Measurements from ENCODE around the gene HADH. TPM values are rescaled to one million over a fixed set of nuclear protein-coding genes. Genes with fewer than 3 reads are reported as not detected.
"Not testable (repeated sequence)": the region's sequence is repeated elsewhere in the genome, so short reads cannot be mapped to it uniquely, and the experiment has no call there.

The HADH gene
- total RNA-seq, 1 experiment from 2014 or later = 37.8 TPM

GRCh38 chr4:108050166-108051111, 60.8 kb downstream of the HADH start:
- peaks cover 16% of the 10 kb centered on the region; the same call in 1 of the 2 replicates for H3K36me3 ChIP-seq
- H3K27ac ChIP-seq; H3K9me3 ChIP-seq (replicated peaks): not testable (repeated sequence)

GRCh38 chr4:108051343-108051742, 61.7 kb downstream of the HADH start:
- Histone ChIP-seq H3K36me3 (peaks cover 16% of the 10 kb centered on the region; the same call in 1 of the 2 replicates), H3K9me3 (replicated peaks) (no peaks in the 10 kb centered on the region), H3K4me1 (no peaks in the 10 kb centered on the region), H3K27ac (no peak overlapping the region), H3K27me3 (no peaks in the 10 kb centered on the region), H3K4me3 (no peak overlapping the region)
- no peak for DNase-seq

More at GRCh38 chr4:108050166-108051111, 60.8 kb downstream of the HADH start:
- H3K27me3 ChIP-seq, DNase-seq, H3K4me1 ChIP-seq, H3K4me3 ChIP-seq: not testable (repeated sequence)

GRCh38 chr4:108052558-108053120, 63.0 kb downstream of the HADH start:
- H3K36me3 ChIP-seq = peaks cover 3% of the 10 kb centered on the region; the same call in 1 of the 2 replicates

GRCh38 chr4:108053251-108053711, 63.6 kb downstream of the HADH start:
- DNase-seq = no peak
- Histone ChIP-seq H3K27ac (no peak overlapping the region), H3K36me3 (peaks cover 3% of the 10 kb centered on the region; the same call in 1 of the 2 replicates), H3K9me3 (replicated peaks) (no peaks in the 10 kb centered on the region), H3K4me3 (no peak overlapping the region), H3K27me3 (no peaks in the 10 kb centered on the region), H3K4me1 (no peaks in the 10 kb centered on the region)

More at GRCh38 chr4:108052558-108053120, 63.0 kb downstream of the HADH start:
- DNase-seq = no peak
- Histone ChIP-seq H3K4me3 (no peak overlapping the region), H3K27me3 (no peaks in the 10 kb centered on the region), H3K27ac (no peak overlapping the region), H3K9me3 (replicated peaks) (no peaks in the 10 kb centered on the region), H3K4me1 (no peaks in the 10 kb centered on the region)

DNA sequence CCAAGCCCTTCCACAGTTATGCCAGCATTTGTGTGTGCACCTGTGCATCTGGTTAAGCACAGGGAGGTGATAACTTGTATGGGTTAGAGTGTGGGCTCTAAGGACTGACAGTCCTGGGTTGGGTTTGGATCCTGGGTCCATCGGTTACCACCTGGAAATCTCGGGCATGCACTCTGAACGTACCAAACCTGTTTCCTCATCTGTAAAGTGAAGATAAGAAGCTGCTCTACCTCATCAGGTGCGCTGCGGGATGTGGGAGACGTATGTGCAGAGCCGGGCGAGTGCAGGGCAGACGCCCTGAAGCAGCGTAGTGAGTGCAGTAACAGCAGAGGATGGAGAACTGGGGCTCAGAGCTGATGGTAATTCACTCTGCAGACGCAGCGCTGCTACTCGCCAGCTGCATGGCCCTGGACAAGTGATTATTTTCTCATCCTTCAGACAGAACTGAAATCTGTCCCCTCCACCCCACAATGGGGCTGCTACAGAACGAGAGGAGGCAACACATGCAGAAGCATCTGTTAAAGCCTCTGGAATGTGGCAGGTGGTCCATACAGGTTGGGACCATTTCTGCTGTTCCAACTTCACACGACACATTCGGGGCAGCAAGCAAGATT, 64.4 kb downstream of the HADH start:
- H3K4me1 ChIP-seq = peaks cover 3% of the 10 kb centered on the region; the same call in 1 of the 2 replicates
- no peak overlapping the region for H3K27ac ChIP-seq
- no peaks in the 10 kb centered on the region for H3K9me3 ChIP-seq (replicated peaks)
- DNase-seq = no peak
- peaks cover 3% of the 10 kb centered on the region; the same call in 1 of the 2 replicates for H3K36me3 ChIP-seq
- H3K4me3 ChIP-seq = no peak overlapping the region
- H3K27me3 ChIP-seq = no peaks in the 10 kb centered on the region

GRCh38 chr4:108055787-108056186, 66.1 kb downstream of the HADH start:
- DNase-seq = no peak
- no peak overlapping the region for H3K27ac ChIP-seq
- no peaks in the 10 kb centered on the region for H3K27me3 ChIP-seq
- no peaks in the 10 kb centered on the region for H3K9me3 ChIP-seq (replicated peaks)
- no peak overlapping the region for H3K4me3 ChIP-seq
- peaks cover 3% of the 10 kb centered on the region; the same call in 1 of the 2 replicates for H3K4me1 ChIP-seq
- peaks cover 9% of the 10 kb centered on the region; the same call in 1 of the 2 replicates for H3K36me3 ChIP-seq

DNA sequence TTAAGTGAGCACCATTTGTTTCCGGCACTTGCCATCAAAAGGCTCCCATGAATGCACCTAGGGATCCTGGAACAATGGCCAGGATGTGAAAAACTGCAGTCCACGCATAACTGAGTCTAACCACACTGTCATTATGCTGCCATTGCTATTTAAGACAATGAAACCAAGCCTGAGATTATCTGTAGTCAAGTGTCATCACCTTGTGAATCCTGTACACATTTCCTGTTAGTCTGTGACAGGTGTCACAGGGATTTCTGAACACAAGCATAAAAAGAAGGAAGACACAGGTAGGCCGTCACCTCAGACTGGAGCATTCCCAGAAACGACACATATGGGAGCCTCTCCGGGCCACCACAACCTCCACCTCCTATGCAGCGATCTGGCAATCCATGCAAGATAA, 66.7 kb downstream of the HADH start:
- Histone ChIP-seq H3K9me3 (replicated peaks) (no peaks in the 10 kb centered on the region), H3K36me3 (peaks cover 13% of the 10 kb centered on the region; the same call in 1 of the 2 replicates), H3K4me1 (peaks cover 3% of the 10 kb centered on the region; the same call in 1 of the 2 replicates), H3K4me3 (no peak overlapping the region), H3K27me3 (no peaks in the 10 kb centered on the region), H3K27ac (no peak overlapping the region)
- DNase-seq = no peak

- no peaks in the 10 kb centered on the region for H3K9me3 ChIP-seq (replicated peaks)
- no peaks in the 10 kb centered on the region for H3K27me3 ChIP-seq
- H3K36me3 ChIP-seq = peaks cover 17% of the 10 kb centered on the region
- no peak overlapping the region for H3K27ac ChIP-seq
- H3K4me1 ChIP-seq = peaks cover 3% of the 10 kb centered on the region; the same call in 1 of the 2 replicates
- H3K4me3 ChIP-seq = no peak overlapping the region
- DNase-seq = peak; percentile 32 to 62
These were observed 69.2 kb downstream of the HADH start for GRCh38 chr4:108058685-108059440.

- H3K36me3 ChIP-seq = peaks cover 17% of the 10 kb centered on the region
- H3K9me3 ChIP-seq (replicated peaks) = no peaks in the 10 kb centered on the region
- H3K4me1 ChIP-seq = peaks cover 3% of the 10 kb centered on the region; the same call in 1 of the 2 replicates
- H3K27me3 ChIP-seq = no peaks in the 10 kb centered on the region
- H3K27ac ChIP-seq = no peak overlapping the region
- DNase-seq = peak; percentile 14 to 31
- H3K4me3 ChIP-seq = no peak overlapping the region
These were observed 70.5 kb downstream of the HADH start for GRCh38 chr4:108060164-108060563.

DNA sequence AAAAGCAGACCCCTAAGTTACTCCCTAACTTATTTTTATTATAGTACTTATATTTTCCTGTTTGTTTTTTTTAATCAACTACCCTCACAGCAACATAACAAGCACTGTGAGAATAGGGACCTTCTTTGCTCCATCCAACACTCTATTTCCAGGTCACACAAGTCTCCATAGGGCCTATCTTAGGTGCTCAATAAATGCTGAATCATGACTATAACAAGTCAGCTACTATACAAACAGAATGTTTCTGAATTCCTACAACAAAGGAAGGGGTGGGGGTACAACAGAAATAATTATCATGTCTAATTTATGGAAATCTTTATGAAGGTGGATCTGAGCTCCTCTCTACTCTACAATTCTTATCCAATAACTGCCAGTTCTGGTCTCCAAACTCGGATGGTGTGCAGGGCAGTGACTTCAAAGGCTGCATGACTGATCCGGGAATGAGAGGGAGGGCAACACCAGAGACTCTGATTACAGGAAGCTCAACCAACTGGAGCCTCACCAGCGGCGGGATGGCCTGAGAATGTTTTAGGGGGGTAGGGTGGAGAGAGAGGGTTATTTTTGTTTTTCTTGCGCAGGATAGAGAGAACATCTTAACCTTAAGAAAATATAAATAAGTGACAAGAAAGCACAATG, 71.1 kb downstream of the HADH start:
- Histone ChIP-seq H3K36me3 (peaks cover 17% of the 10 kb centered on the region), H3K4me3 (no peak overlapping the region), H3K27me3 (no peaks in the 10 kb centered on the region), H3K27ac (no peak overlapping the region), H3K9me3 (replicated peaks) (no peaks in the 10 kb centered on the region), H3K4me1 (peaks cover 3% of the 10 kb centered on the region; the same call in 1 of the 2 replicates)
- DNase-seq = no peak

DNA sequence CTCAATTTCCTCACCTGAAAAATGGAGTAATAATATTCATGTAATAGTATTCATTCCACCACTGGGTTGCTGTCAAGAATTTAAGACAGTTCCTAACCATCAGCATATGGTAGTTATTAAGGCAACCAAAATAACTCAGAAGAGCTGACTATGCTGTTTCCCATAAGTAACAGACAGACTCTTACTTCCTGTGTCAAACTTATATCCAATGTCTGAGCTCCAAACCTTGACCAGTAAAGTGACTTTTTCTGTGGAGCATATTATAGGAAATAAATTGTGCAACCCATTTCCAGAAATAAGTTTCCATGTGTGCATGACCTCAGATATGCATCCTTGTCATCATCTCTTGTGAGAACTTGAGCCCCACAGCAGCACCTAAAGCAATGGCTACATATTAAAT, 78.8 kb downstream of the HADH start:
- Histone ChIP-seq H3K4me3 (no peak overlapping the region), H3K9me3 (replicated peaks) (no peaks in the 10 kb centered on the region), H3K36me3 (peaks cover 2% of the 10 kb centered on the region), H3K4me1 (no peaks in the 10 kb centered on the region), H3K27ac (no peak overlapping the region), H3K27me3 (no peaks in the 10 kb centered on the region)
- no peak for DNase-seq

GRCh38 chr4:108070775-108071174, 81.1 kb downstream of the HADH start:
- H3K27ac ChIP-seq = no peak overlapping the region

GRCh38 chr4:108072300-108072699, 82.6 kb downstream of the HADH start:
- Histone ChIP-seq H3K4me3 (no peak overlapping the region), H3K9me3 (replicated peaks) (no peaks in the 10 kb centered on the region), H3K27me3 (no peaks in the 10 kb centered on the region), H3K4me1 (no peaks in the 10 kb centered on the region), H3K36me3 (peaks cover 5% of the 10 kb centered on the region), H3K27ac (no peak overlapping the region)
- no peak for DNase-seq

More at GRCh38 chr4:108070775-108071174, 81.1 kb downstream of the HADH start:
- H3K27me3 ChIP-seq = no peaks in the 10 kb centered on the region
- H3K4me3 ChIP-seq = no peak overlapping the region
- no peaks in the 10 kb centered on the region for H3K4me1 ChIP-seq
- peaks cover 5% of the 10 kb centered on the region for H3K36me3 ChIP-seq
- H3K9me3 ChIP-seq (replicated peaks) = no peaks in the 10 kb centered on the region
- DNase-seq = no peak

Data from SJCRH30 (cell line).